CD4-positive, alpha-beta T cell treated with Interleukin-4 for 1 hour (primary cell): ENCODE data around the gene BCL2A1.
"Not testable (repeated sequence)": the region's sequence is repeated elsewhere in the genome, so short reads cannot be mapped to it uniquely, and the experiment has no call there.

Experiments used
- DNase-seq, 2 donors: peaks; one replicate each; pipeline ENCODE4 v3.0.0-alpha.2; 2020 to 2022

BCL2A1 gene

GRCh38 chr15:79970624-79971434 is at the start of gene BCL2A1:
Gene BCL2A1 (minus strand): TSS chr15:79971196. CDS start chr15:79971119, 77 bp downstream.
- DNase-seq: peak; percentile 77 to 78

GRCh38 chr15:80020731-80021130 is 49.7 kb upstream of the BCL2A1 start:
- DNase-seq: no peak

GRCh38 chr15:80020149-80020548 is 49.2 kb upstream of the BCL2A1 start:
- not testable (repeated sequence) for DNase-seq

- no peak for DNase-seq
These were observed 48.3 kb upstream of the BCL2A1 start for GRCh38 chr15:80019168-80019745.

- DNase-seq: not testable (repeated sequence)
These were observed 46.1 kb upstream of the BCL2A1 start for GRCh38 chr15:80017139-80017538.

GRCh38 chr15:80016506-80016905 is 45.5 kb upstream of the BCL2A1 start:
- not testable (repeated sequence) for DNase-seq

- DNase-seq: no peak
These were observed 44.2 kb upstream of the BCL2A1 start for GRCh38 chr15:80015156-80015555.

- DNase-seq: not testable (repeated sequence)
These were observed 43.2 kb upstream of the BCL2A1 start for GRCh38 chr15:80014186-80014585.

- no peak for DNase-seq
These were observed 41.2 kb upstream of the BCL2A1 start for GRCh38 chr15:80012060-80012726.

GRCh38 chr15:80011596-80011995 is 40.6 kb upstream of the BCL2A1 start:
- no peak for DNase-seq

GRCh38 chr15:80011041-80011523 is 40.1 kb upstream of the BCL2A1 start:
- DNase-seq: peak in 1 of 2 donors; percentile 26

- DNase-seq: no peak
These were observed 39.2 kb upstream of the BCL2A1 start for GRCh38 chr15:80010131-80010673.

- no peak for DNase-seq
These were observed 36.5 kb upstream of the BCL2A1 start for GRCh38 chr15:80007532-80007931.

GRCh38 chr15:80006946-80007345 is 36.0 kb upstream of the BCL2A1 start:
- DNase-seq: no peak

- DNase-seq: no peak
These were observed 33.0 kb upstream of the BCL2A1 start for GRCh38 chr15:80003934-80004472.

- no peak for DNase-seq
These were observed 32.2 kb upstream of the BCL2A1 start for GRCh38 chr15:80003171-80003570.

- DNase-seq: no peak
These were observed 31.3 kb upstream of the BCL2A1 start for GRCh38 chr15:80002267-80002666.

- no peak for DNase-seq
These were observed 23.6 kb upstream of the BCL2A1 start for GRCh38 chr15:79994615-79995014.

GRCh38 chr15:79991826-79992225 is 20.8 kb upstream of the BCL2A1 start:
- DNase-seq: no peak

- DNase-seq: no peak
These were observed 20.0 kb upstream of the BCL2A1 start for GRCh38 chr15:79990997-79991334.

GRCh38 chr15:79990280-79990996 is 19.4 kb upstream of the BCL2A1 start:
- DNase-seq: no peak

GRCh38 chr15:79989682-79990081 is 18.7 kb upstream of the BCL2A1 start:
- peak in 1 of 2 donors; percentile 40 for DNase-seq

- DNase-seq: no peak
These were observed 18.2 kb upstream of the BCL2A1 start for GRCh38 chr15:79989183-79989582.
